Stimulated activated naive B cell treated with anti-CD40 and anti-IgM and Interleukin-4, amounts not matched to agents 10 μg/mL and 1 μg/mL and 100 μg/mL, for 72 hours (primary cell): ENCODE measurements around the gene BPIFB2.

ENCODE experiments used
- ATAC-seq, 2 donors: fragments of 150-1000 bp; cut with Tn5 transposase; replicated peaks; 2 replicates each; pipeline ENCODE4 v1.10.0; 2021; ENCODE audit warnings: moderate library complexity in 1 of 2
- DNase-seq: peaks from one replicate; pipeline ENCODE4 v3.0.0; 2021
- H3K27ac Mint-ChIP-seq: one replicate; pipeline ENCODE4 v1.8.0; 2022; ENCODE audit warnings: mild to moderate bottlenecking, mixed read lengths
- H3K27me3 Mint-ChIP-seq, 2 donors: one replicate each; pipeline ENCODE4 v1.8.0; 2022; ENCODE audit warnings: mixed read lengths in 2 of 2
- H3K36me3 Mint-ChIP-seq, 2 donors: one replicate each; pipeline ENCODE4 v1.8.0; 2022; ENCODE audit warnings: mixed read lengths in 2 of 2, mild to moderate bottlenecking in 1 of 2
- H3K4me1 Mint-ChIP-seq, 2 donors: one replicate each; pipeline ENCODE4 v1.8.0; 2022; ENCODE audit warnings: mixed read lengths in 2 of 2, mild to moderate bottlenecking in 1 of 2
- H3K4me3 Mint-ChIP-seq, 2 donors: one replicate each; pipeline ENCODE4 v1.8.0; 2022; ENCODE audit warnings: mild to moderate bottlenecking in 2 of 2, mixed read lengths in 2 of 2, moderate library complexity in 1 of 2
- H3K9me3 Mint-ChIP-seq, 2 donors: one replicate each; pipeline ENCODE4 v1.8.0; 2022; ENCODE audit warnings: mixed read lengths in 2 of 2, mild to moderate bottlenecking in 1 of 2

BPIFB2 gene

GRCh38 chr20:33072813-33073212, 65.3 kb downstream of the BPIFB2 start:
- H3K27me3 Mint-ChIP-seq, result peaks cover 18 to 21% of the 10 kb centered on the region in 2 donors
- H3K9me3 Mint-ChIP-seq, result no peaks in the 10 kb centered on the region
- H3K27ac Mint-ChIP-seq, result no peak overlapping the region
- DNase-seq (no peak), ATAC-seq (no peak)
- H3K4me3 Mint-ChIP-seq, result no peak overlapping the region
- peaks cover 0 to 2% of the 10 kb centered on the region in 2 donors for H3K4me1 Mint-ChIP-seq
- H3K36me3 Mint-ChIP-seq, result no peaks in the 10 kb centered on the region
